ENCODE measurements around the gene LUZP1. TPM values are rescaled to one million over a fixed set of nuclear protein-coding genes. Genes with fewer than 3 reads are reported as not detected.

Gene LUZP1
- total and polyA plus RNA-seq, 11 donors: 6.1 to 42.3 (median 30.0) TPM

DNA sequence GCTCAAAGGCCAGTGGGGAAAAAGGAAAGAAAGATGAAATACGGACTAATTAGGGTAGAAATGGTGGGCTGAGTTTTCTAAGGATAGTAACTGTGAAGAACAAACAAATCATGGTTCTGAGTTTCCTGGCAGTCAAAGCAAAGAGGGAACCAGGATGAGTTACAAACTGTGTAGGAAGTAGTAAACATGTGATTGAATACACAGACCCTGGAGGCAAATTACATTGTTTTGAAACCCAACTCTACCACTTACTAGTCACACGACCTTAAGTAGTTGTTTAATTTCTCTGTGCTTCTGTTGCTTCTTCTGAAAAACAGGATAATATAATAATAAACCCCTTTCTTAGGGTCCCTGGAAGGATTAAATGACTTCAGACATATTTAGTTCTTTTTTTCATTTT, 11.2 kb upstream of the LUZP1 start:
- Histone ChIP-seq H3K27me3 (no peaks in the 10 kb centered on the region), H3K4me1 (peaks cover 0 to 36% (median 22%) of the 10 kb centered on the region in 12 donors), H3K9me3 (no peaks in the 10 kb centered on the region), H3K4me3 (no peak overlapping the region), H3K36me3 (no peaks in the 10 kb centered on the region), H3K27ac (no peak overlapping the region)
- intact Hi-C loops (cut with DNase I): loop anchor here in 2 of 10 donors (5.0 to 10.0 kb wide), 2 partner anchors 203 to 205 kb away; partner anchors contain the start of gene LACTBL1 (in 1 of the 2)
- 90 to 95% (median 93%) methylated on average over 2 of the region's 2 CpGs for WGBS, 4 donors
- TF ChIP-seq, protein P1, sequence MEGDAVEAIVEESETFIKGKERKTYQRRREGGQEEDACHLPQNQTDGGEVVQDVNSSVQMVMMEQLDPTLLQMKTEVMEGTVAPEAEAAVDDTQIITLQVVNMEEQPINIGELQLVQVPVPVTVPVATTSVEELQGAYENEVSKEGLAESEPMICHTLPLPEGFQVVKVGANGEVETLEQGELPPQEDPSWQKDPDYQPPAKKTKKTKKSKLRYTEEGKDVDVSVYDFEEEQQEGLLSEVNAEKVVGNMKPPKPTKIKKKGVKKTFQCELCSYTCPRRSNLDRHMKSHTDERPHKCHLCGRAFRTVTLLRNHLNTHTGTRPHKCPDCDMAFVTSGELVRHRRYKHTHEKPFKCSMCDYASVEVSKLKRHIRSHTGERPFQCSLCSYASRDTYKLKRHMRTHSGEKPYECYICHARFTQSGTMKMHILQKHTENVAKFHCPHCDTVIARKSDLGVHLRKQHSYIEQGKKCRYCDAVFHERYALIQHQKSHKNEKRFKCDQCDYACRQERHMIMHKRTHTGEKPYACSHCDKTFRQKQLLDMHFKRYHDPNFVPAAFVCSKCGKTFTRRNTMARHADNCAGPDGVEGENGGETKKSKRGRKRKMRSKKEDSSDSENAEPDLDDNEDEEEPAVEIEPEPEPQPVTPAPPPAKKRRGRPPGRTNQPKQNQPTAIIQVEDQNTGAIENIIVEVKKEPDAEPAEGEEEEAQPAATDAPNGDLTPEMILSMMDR (IDR thresholded peaks at IDR 0.05): no peak
- TF ChIP-seq POLR2A (IDR thresholded peaks at IDR 0.05): no peak
- DNase-seq (no peak), ATAC-seq (no peak)

DNA sequence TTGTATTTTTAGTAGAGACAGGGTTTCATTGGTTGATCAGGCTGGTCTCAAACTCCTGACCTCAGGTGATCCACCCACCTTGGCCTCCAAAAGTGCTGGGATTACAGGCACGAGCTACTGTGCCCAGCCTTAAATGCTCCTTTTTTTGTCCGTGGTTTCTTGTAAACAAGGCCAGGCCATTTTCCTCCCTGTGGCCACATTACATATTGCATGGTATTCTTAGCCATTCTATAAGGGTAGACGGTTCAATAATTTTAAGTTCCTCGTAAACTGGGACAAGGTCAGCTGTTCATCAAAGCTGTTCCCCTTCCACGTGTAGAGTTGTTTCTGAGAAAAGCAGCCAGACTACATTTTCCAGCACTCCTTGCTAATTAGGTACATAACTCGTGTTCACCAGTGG, 10.3 kb upstream of the LUZP1 start:
- peak overlapping the region in 3 of 12 donors; percentile 88 to 96 (median 91) for H3K27ac ChIP-seq
- H3K36me3 ChIP-seq: no peaks in the 10 kb centered on the region
- peaks cover 0 to 30% (median 20%) of the 10 kb centered on the region in 12 donors for H3K4me1 ChIP-seq
- ATAC-seq (no peak), DNase-seq (no peak)
- H3K27me3 ChIP-seq: no peaks in the 10 kb centered on the region
- no peaks in the 10 kb centered on the region for H3K9me3 ChIP-seq
- TF ChIP-seq, protein P1 (IDR thresholded peaks at IDR 0.05): peak in 5 of 12 donors; percentile 18 to 32 (median 23)
- no peak for TF ChIP-seq POLR2A (IDR thresholded peaks at IDR 0.05)
- no peak overlapping the region for H3K4me3 ChIP-seq
- 70 to 77% (median 72%) methylated on average over 6 of the region's 6 CpGs for WGBS, 4 donors
- intact Hi-C loops (cut with DNase I): no loop called here

DNA sequence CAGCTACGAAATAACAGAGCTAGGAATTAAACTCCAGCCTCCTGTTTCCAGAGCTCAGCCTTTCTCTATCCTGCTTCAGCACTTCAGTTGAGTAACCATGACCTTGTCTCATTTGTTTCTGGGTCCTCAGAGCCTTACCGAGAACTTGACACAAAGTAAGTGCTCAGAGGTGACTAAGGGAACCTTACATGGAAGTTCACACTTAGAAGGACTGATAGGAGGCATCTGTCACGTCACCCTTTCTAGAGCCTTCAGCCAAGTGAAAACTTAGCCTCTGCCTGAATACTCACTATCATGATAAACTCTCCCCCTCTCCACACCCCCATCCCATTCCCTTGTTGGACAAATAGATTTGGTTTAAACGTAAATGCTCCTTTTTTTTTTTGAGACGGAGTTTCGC, 9.8 kb upstream of the LUZP1 start:
- no peaks in the 10 kb centered on the region for H3K36me3 ChIP-seq
- no peaks in the 10 kb centered on the region for H3K27me3 ChIP-seq
- DNase-seq: no peak
- no peaks in the 10 kb centered on the region for H3K9me3 ChIP-seq
- H3K27ac ChIP-seq: peak overlapping the region; percentile 74 to 98 (median 92)
- WGBS, 4 donors: 67 to 71% (median 69%) methylated on average over 6 of the region's 6 CpGs
- H3K4me1 ChIP-seq: peaks cover 0 to 30% (median 20%) of the 10 kb centered on the region in 12 donors
- peak overlapping the region in 8 of 12 donors; percentile 61 to 72 (median 66) for H3K4me3 ChIP-seq
- intact Hi-C loops (cut with DNase I): no loop called here
- peak in 2 of 4 donors; percentile 29 to 38 for ATAC-seq
- TF ChIP-seq, protein P1 (IDR thresholded peaks at IDR 0.05): no peak
- no peak for TF ChIP-seq POLR2A (IDR thresholded peaks at IDR 0.05)

DNA sequence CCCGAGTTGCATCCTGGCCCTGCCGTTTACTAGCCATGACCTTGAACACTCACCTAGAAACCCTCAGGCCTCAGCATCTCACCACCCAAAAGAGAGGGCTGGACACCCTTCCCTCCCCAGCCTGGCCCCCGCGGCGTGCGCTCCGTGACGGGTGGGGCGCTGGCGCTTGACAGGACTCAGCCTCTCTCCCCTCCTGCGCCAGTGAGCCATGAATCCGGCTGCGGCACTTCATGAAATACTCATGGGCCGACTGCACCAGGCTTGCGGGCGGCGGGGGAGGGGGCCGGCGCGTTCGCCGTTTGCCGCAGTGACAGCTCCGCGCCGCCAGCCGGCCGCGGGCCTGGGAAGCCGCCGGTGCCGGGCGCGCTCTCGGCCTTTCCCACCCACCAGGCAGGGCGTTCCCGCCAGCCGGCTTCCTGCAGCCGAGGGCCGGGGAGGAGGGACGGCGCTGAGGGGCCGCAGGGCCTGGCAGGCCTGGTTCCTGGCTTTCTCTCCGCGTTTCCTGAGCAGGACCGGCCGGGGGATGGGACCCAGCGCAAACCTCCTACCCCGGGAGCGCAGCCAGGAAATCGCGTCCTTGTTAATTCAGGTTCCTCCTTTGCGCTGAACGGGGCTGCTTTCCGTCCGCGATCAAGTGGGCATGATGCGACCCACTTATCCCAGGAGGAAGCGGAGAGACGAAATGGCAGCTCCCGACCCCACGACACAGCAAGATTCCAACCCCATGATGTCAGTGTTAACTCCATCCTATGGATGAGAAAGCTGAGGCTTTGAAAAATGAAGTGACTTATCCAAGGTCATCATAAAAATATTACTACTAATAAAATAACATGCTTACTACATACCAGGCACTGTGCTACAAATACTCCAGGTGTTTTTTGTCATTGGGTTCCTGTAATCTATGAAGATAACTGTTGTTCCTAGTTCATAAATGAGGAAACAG, 9.1 kb upstream of the LUZP1 start:
- DNase-seq (peak; percentile 91 to 93 (median 91)), ATAC-seq (peak; percentile 87 to 98 (median 94))
- Histone ChIP-seq H3K4me1 (peaks cover 0 to 30% (median 20%) of the 10 kb centered on the region in 12 donors), H3K9me3 (no peaks in the 10 kb centered on the region), H3K27ac (peak overlapping the region; percentile 74 to 98 (median 92)), H3K36me3 (no peaks in the 10 kb centered on the region), H3K4me3 (peak overlapping the region; percentile 25 to 72 (median 63)), H3K27me3 (no peaks in the 10 kb centered on the region)
- TF ChIP-seq, protein P1 (IDR thresholded peaks at IDR 0.05): peak in 6 of 12 donors; percentile 19 to 48 (median 35)
- peak in 1 of 2 donors; percentile 55 for TF ChIP-seq POLR2A (IDR thresholded peaks at IDR 0.05)
- intact Hi-C loops (cut with DNase I): loop anchor here in 2 of 10 donors (1.0 to 2.0 kb wide), 2 partner anchors 8 to 79 kb away; no protein-coding TSS in a partner anchor
- 0 to 7% (median 1%) methylated on average over 13 to 62 of the region's 62 CpGs for WGBS, 4 donors
